ENCODE results near the gene NCKAP5.

DNA sequence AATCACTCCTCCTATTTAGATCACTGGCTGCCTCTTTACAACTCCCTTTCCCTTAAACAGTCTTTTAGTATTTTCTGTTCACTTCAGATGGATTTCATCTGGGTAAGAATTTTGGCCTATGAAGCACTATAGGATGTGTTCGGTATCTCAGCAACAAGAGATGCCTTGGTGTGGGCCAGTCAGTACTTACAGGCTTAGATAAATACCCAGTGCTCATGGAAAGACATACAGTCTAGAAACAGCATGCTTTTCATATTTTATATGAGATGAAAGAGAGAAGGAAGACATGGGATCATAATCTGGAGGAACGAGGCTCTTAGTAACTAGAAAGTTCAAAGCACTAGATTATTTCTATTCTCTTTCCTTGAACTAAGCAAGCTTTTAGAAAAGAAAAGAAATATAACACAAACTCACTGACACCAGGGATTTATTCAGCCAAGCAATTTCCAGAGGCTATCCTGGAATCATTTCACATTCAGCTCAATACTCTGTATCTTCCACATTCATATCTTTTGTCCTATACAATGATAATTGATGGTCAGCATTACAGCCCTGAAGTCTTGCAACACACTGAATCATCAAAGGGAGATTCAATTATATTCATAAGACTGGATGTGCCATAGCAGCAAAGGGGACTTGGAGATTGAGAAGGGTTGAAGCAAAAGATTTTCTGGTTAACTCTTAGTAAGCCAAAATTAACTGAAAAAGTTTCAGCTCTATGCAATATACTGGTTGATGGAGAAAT, 489.4 kb downstream of the NCKAP5 start:
- no peak for TF ChIP-seq ZNF274 (IDR thresholded peaks at IDR 0.05; ENCODE audit: low read depth, low read length)
- TF ChIP-seq SUZ12 (IDR thresholded peaks at IDR 0.05; ENCODE audit: extremely low read depth, insufficient read depth, insufficient read length): no peak

All from NT2/D1 (cell line).